Measurements from ENCODE around the gene DNAJC27. TPM values are rescaled to one million over a fixed set of nuclear protein-coding genes. Genes with fewer than 3 reads are reported as not detected.
A peak's percentile ranks its signal among the peaks of the same experiment; 100 is the strongest.

The DNAJC27 gene
- total and polyA plus RNA-seq, 9 of the 15 experiments (the other 6 are each of a cell fraction or from before 2014, with no cell fraction given) = 0.53 to 5.9 (median 3.0) TPM

DNA sequence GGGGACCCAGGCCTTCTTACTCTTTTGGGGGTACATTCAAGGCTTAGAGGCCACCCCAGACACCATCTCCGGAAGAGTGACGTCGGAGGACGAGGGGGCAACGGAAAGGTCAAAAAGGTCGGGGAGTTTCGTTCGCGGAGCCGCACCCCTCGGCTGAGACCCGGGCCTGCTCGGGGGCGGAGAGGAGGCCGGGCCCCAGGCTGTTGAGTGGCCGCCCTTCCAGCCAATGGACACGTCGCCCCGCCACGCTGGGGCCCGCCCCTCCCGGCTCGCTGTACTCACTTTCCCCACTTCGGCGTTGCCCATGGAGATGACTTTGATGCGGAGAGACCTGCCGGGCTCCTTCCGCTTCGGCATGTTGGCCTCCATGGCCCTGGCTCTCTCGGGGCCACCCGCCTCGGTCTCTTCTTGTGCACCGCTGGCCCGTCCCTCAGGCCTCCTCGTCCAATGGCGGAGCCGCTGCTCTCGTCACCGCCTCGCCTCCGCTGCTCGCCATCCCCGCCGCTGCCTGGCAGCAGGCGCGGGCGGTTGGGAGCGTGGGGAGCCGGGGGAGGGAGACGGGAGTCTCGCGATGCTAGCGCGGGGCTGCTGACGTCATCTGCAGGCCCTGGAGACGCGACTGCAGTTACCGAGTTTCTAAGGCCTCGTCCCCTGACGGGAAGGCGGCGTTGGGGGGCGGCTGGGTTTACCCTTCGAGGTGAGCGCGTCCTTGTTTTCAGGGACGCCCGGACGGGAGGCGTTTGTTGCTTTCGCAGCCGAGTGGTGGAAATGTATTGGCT lies at the start of gene DNAJC27 (continued):
- no peak for TF ChIP-seq BDP1 (IDR thresholded peaks at IDR 0.05; ENCODE audit: insufficient read depth, insufficient read length)
- TF ChIP-seq, protein P1, sequence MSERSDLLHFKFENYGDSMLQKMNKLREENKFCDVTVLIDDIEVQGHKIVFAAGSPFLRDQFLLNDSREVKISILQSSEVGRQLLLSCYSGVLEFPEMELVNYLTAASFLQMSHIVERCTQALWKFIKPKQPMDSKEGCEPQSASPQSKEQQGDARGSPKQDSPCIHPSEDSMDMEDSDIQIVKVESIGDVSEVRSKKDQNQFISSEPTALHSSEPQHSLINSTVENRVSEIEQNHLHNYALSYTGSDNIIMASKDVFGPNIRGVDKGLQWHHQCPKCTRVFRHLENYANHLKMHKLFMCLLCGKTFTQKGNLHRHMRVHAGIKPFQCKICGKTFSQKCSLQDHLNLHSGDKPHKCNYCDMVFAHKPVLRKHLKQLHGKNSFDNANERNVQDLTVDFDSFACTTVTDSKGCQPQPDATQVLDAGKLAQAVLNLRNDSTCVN (CRISPR knock-in tag; IDR thresholded peaks at IDR 0.05) = no peak
- peak; percentile 61 for TF ChIP-seq MBD2 (IDR thresholded peaks at IDR 0.05; ENCODE audit: borderline replicate concordance, low read depth)
- no peak for TF ChIP-seq KLF16 (IDR thresholded peaks at IDR 0.05)
- TF ChIP-seq ZNF436 (CRISPR knock-in tag; IDR thresholded peaks at IDR 0.05) = no peak
- TF ChIP-seq CHCHD3 (CRISPR knock-in tag; IDR thresholded peaks at IDR 0.05) = no peak
- TF ChIP-seq MEIS2 (IDR thresholded peaks at IDR 0.05; ENCODE audit: partially characterized antibody) = no peak
- no peak for TF ChIP-seq HEY1 (CRISPR knock-in tag; IDR thresholded peaks at IDR 0.05; ENCODE audit: borderline replicate concordance)
- TF ChIP-seq SP2 (IDR thresholded peaks at IDR 0.05; ENCODE audit: extremely low read depth, low read depth, low read length, poor library complexity, severe bottlenecking) = peak; percentile 68
- TF ChIP-seq, protein P2, sequence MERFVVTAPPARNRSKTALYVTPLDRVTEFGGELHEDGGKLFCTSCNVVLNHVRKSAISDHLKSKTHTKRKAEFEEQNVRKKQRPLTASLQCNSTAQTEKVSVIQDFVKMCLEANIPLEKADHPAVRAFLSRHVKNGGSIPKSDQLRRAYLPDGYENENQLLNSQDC (CRISPR knock-in tag; IDR thresholded peaks at IDR 0.05) = peak; percentile 53; the same call in 1 of the 2 replicates
- TF ChIP-seq ZNF778 (CRISPR knock-in tag; IDR thresholded peaks at IDR 0.05) = no peak
- TF ChIP-seq, protein P3, sequence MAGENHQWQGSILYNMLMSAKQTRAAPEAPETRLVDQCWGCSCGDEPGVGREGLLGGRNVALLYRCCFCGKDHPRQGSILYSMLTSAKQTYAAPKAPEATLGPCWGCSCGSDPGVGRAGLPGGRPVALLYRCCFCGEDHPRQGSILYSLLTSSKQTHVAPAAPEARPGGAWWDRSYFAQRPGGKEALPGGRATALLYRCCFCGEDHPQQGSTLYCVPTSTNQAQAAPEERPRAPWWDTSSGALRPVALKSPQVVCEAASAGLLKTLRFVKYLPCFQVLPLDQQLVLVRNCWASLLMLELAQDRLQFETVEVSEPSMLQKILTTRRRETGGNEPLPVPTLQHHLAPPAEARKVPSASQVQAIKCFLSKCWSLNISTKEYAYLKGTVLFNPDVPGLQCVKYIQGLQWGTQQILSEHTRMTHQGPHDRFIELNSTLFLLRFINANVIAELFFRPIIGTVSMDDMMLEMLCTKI (IDR thresholded peaks at IDR 0.05; ENCODE audit: partially characterized antibody) = no peak
- TF ChIP-seq, protein P4, sequence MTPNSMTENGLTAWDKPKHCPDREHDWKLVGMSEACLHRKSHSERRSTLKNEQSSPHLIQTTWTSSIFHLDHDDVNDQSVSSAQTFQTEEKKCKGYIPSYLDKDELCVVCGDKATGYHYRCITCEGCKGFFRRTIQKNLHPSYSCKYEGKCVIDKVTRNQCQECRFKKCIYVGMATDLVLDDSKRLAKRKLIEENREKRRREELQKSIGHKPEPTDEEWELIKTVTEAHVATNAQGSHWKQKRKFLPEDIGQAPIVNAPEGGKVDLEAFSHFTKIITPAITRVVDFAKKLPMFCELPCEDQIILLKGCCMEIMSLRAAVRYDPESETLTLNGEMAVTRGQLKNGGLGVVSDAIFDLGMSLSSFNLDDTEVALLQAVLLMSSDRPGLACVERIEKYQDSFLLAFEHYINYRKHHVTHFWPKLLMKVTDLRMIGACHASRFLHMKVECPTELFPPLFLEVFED (CRISPR knock-in tag; conservative IDR thresholded peaks at IDR 0.05) = no peak
- TF ChIP-seq, protein P5, sequence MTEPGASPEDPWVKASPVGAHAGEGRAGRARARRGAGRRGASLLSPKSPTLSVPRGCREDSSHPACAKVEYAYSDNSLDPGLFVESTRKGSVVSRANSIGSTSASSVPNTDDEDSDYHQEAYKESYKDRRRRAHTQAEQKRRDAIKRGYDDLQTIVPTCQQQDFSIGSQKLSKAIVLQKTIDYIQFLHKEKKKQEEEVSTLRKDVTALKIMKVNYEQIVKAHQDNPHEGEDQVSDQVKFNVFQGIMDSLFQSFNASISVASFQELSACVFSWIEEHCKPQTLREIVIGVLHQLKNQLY (CRISPR knock-in tag; conservative IDR thresholded peaks at IDR 0.05) = no peak
- no peak for TF ChIP-seq HDAC8 (tag; IDR thresholded peaks at IDR 0.05)
- TF ChIP-seq, protein P6, sequence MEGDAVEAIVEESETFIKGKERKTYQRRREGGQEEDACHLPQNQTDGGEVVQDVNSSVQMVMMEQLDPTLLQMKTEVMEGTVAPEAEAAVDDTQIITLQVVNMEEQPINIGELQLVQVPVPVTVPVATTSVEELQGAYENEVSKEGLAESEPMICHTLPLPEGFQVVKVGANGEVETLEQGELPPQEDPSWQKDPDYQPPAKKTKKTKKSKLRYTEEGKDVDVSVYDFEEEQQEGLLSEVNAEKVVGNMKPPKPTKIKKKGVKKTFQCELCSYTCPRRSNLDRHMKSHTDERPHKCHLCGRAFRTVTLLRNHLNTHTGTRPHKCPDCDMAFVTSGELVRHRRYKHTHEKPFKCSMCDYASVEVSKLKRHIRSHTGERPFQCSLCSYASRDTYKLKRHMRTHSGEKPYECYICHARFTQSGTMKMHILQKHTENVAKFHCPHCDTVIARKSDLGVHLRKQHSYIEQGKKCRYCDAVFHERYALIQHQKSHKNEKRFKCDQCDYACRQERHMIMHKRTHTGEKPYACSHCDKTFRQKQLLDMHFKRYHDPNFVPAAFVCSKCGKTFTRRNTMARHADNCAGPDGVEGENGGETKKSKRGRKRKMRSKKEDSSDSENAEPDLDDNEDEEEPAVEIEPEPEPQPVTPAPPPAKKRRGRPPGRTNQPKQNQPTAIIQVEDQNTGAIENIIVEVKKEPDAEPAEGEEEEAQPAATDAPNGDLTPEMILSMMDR (IDR thresholded peaks at IDR 0.05 in 2 of 3, conservative IDR thresholded peaks at IDR 0.05 in 1 of 3; ENCODE audit: insufficient read depth in 2 of 3, low read depth in 1 of 3, low read length in 3 of 3) = peak in 1 of 3 experiments; percentile 22; a peak in 2 of 6 replicates
- no peak for TF ChIP-seq CREBBP (IDR thresholded peaks at IDR 0.05; ENCODE audit: low read depth, low read length)
- peak; percentile 53 for TF ChIP-seq CCNT2 (IDR thresholded peaks at IDR 0.05; ENCODE audit: borderline replicate concordance, extremely low read depth, insufficient read length, low read depth, low read length)

All from K562 (cell line).